ENCODE data around the gene PSMD8. TPM values are rescaled to one million over a fixed set of nuclear protein-coding genes. Genes with fewer than 3 reads are reported as not detected.

Gene PSMD8
- total RNA-seq, 1 donor from 2014 or later = 123 TPM

GRCh38 chr19:38386300-38386970, 12.1 kb downstream of the PSMD8 start:
- TF ChIP-seq CTCF (IDR thresholded peaks at IDR 0.05) = no peak
- H3K4me3 ChIP-seq = no peak overlapping the region
- H3K9me3 ChIP-seq = no peaks in the 10 kb centered on the region
- DNase-seq (no peak), ATAC-seq (no peak)
- no peaks in the 10 kb centered on the region for H3K27me3 ChIP-seq
- peaks cover 25% of the 10 kb centered on the region for H3K4me1 ChIP-seq
- peaks cover 27% of the 10 kb centered on the region for H3K36me3 ChIP-seq
- intact Hi-C loops (cut with DNase I) = no loop called here
- H3K27ac ChIP-seq = no peak overlapping the region

GRCh38 chr19:38386971-38387549, 12.7 kb downstream of the PSMD8 start:
- ATAC-seq (peak; percentile 0), DNase-seq (no peak)
- TF ChIP-seq CTCF (IDR thresholded peaks at IDR 0.05) = no peak
- Histone ChIP-seq H3K4me1 (peaks cover 25% of the 10 kb centered on the region), H3K27me3 (no peaks in the 10 kb centered on the region), H3K4me3 (peak overlapping the region; percentile 60), H3K9me3 (no peaks in the 10 kb centered on the region), H3K36me3 (peaks cover 21% of the 10 kb centered on the region), H3K27ac (no peak overlapping the region)
- intact Hi-C loops (cut with DNase I) = no loop called here

- H3K9me3 ChIP-seq = no peaks in the 10 kb centered on the region
- intact Hi-C loops (cut with DNase I) = no loop called here
- TF ChIP-seq CTCF (IDR thresholded peaks at IDR 0.05) = no peak
- peaks cover 14% of the 10 kb centered on the region for H3K36me3 ChIP-seq
- H3K4me3 ChIP-seq = peak within 1 kb of the TSS; percentile 60
- DNase-seq = peak; percentile 94
- peaks cover 25% of the 10 kb centered on the region for H3K4me1 ChIP-seq
- H3K27ac ChIP-seq = no peak within 1 kb of the TSS
- no peaks in the 10 kb centered on the region for H3K27me3 ChIP-seq
- peak; percentile 90 for ATAC-seq
Observed at GRCh38 chr19:38387550-38388348, 13.4 kb downstream of the PSMD8 start, which contains the start of gene GGN. Gene GGN, minus strand, starts transcription at chr19:38388034. Its CDS starts 773 bp downstream, at chr19:38387261.

- H3K27ac ChIP-seq = no peak within 1 kb of the TSS
- no peaks in the 10 kb centered on the region for H3K27me3 ChIP-seq
- no peaks in the 10 kb centered on the region for H3K9me3 ChIP-seq
- DNase-seq (no peak), ATAC-seq (no peak)
- peaks cover 6% of the 10 kb centered on the region for H3K36me3 ChIP-seq
- no peak for TF ChIP-seq CTCF (IDR thresholded peaks at IDR 0.05)
- intact Hi-C loops (cut with DNase I) = no loop called here
- peaks cover 25% of the 10 kb centered on the region for H3K4me1 ChIP-seq
- peak within 1 kb of the TSS; percentile 60 for H3K4me3 ChIP-seq
Observed at GRCh38 chr19:38388349-38389100, 14.2 kb downstream of the PSMD8 start, which contains the start of gene SPRED3. Gene SPRED3, plus strand, starts transcription at chr19:38388697. Its CDS starts 1,606 bp downstream, at chr19:38390303.

Data from upper lobe of right lung (tissue), 1 donor.